C4-2B (cell line): ENCODE data around the gene SGMS1.
A peak's percentile ranks its signal among the peaks of the same experiment; 100 is the strongest.
"Not testable (repeated sequence)": the region's sequence is repeated elsewhere in the genome, so short reads cannot be mapped to it uniquely, and the experiment has no call there.

ENCODE experiments used
- H3K27ac ChIP-seq: fragments of 450-650 bp; 2 replicates; pipeline ENCODE4 v1.5.1; 2017
- CTCF ChIP-seq: fragments of 450-650 bp; conservative IDR thresholded peaks from 2 replicates; pipeline ENCODE4 v1.5.1; 2017; ENCODE audit warnings: mild to moderate bottlenecking
- ZFX ChIP-seq: fragments of 450-650 bp; IDR thresholded peaks from 2 replicates; pipeline ENCODE4 v1.6.1; 2017

Gene SGMS1

DNA sequence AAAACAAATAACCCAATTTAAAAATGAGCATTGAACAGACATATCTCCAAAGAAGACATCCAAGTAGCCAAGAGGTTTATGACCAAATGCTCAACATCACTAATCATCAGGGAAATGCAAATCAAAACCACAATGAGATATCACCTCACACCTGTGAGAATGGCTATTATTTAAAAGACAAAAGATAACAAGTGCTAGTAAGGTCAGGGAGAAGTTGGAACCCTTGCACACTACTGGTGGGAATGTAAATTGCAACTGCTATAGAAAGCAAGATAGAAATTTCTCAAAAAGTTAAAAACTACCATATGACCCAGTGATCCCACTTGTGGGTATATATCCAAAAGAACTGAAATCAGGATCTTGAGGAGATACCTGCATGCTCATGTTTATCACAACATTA lies 49.5 kb downstream of the SGMS1 start:
- no peak overlapping the region for H3K27ac ChIP-seq
- TF ChIP-seq ZFX (no peak), CTCF (peak; percentile 24)

DNA sequence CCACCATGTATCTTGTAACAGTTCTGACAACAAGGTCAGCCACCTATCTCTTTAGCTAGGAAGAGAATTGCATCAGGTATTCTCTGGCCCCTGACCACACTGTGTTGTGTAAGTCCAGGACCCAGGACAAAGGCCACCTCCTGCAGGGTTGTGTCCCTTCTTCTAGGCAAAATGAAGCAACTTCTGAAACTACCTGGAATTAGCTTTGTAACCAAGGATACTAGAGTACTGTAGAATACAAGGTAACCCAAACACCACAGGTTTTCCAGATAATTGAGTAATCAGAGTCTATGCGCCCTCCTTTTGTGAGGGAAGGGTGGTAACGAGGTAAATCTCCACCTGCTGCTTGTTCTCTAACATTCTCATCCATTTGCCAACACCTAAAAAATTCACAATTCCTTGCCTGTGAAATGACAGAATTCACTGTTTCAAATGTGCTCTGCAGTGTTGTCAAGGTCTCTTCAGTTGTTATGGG lies 51.7 kb downstream of the SGMS1 start:
- H3K27ac ChIP-seq: peak overlapping the region; percentile 23; the same call in 1 of the 2 replicates
- no peak for TF ChIP-seq CTCF
- TF ChIP-seq ZFX: no peak

DNA sequence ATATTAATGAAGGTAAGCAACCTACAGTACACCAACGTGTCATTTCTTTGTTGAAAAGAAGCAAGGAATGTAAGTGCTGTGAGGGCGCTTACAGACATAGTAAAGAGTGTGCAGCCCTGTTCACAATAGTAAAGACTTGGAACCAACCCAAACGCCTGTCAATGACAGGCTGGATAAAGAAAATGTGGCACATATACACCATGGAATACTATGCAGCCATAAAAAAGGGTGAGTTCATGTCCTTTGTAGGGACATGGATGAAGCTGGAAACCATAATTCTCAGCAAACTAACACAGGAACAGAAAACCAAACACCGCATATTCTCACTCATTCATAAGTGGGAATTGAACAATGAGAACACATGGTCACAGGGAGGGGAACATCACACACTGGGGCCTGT lies 55.0 kb downstream of the SGMS1 start:
- H3K27ac ChIP-seq: not testable (repeated sequence)

- no peak for TF ChIP-seq ZFX
- no peak for TF ChIP-seq CTCF
- no peak overlapping the region for H3K27ac ChIP-seq
Observed at GRCh38 chr10:50567384-50567783, 56.4 kb downstream of the SGMS1 start.

GRCh38 chr10:50566150-50566549 lies 57.6 kb downstream of the SGMS1 start:
- TF ChIP-seq CTCF: no peak
- no peak for TF ChIP-seq ZFX
- no peak overlapping the region for H3K27ac ChIP-seq

GRCh38 chr10:50565301-50566083 lies 58.3 kb downstream of the SGMS1 start:
- no peak overlapping the region for H3K27ac ChIP-seq
- TF ChIP-seq ZFX (no peak), CTCF (no peak)

- peak overlapping the region; percentile 9; the same call in 1 of the 2 replicates for H3K27ac ChIP-seq
Observed at GRCh38 chr10:50563906-50564305, 59.9 kb downstream of the SGMS1 start.

More at GRCh38 chr10:50563906-50564305, 59.9 kb downstream of the SGMS1 start:
- TF ChIP-seq CTCF (no peak), ZFX (no peak)
